ENCODE results near the gene DDX10. TPM values are rescaled to one million over a fixed set of nuclear protein-coding genes. Genes with fewer than 3 reads are reported as not detected.

The DDX10 gene
- total and polyA plus RNA-seq, 8 donors: 16.5 to 32.8 (median 28.9) TPM

- no peaks in the 10 kb centered on the region for H3K27me3 ChIP-seq
- H3K4me1 ChIP-seq: no peaks in the 10 kb centered on the region
- H3K27ac ChIP-seq: no peak overlapping the region
- intact Hi-C loops (cut with DNase I): no loop called here
- H3K36me3 ChIP-seq: no peaks in the 10 kb centered on the region
- no peak for ATAC-seq
- no peak for TF ChIP-seq CTCF (IDR thresholded peaks at IDR 0.05)
- H3K9me3 ChIP-seq: no peaks in the 10 kb centered on the region
- H3K4me3 ChIP-seq: no peak overlapping the region
- DNase-seq: no peak
Measured at GRCh38 chr11:108877178-108877577, 212.3 kb downstream of the DDX10 start.

GRCh38 chr11:108880510-108880909, 215.6 kb downstream of the DDX10 start:
- no peaks in the 10 kb centered on the region for H3K27me3 ChIP-seq
- DNase-seq: no peak
- no peak overlapping the region for H3K4me3 ChIP-seq
- H3K36me3 ChIP-seq: no peaks in the 10 kb centered on the region
- no peak overlapping the region for H3K27ac ChIP-seq
- no peaks in the 10 kb centered on the region for H3K9me3 ChIP-seq
- TF ChIP-seq CTCF (IDR thresholded peaks at IDR 0.05): no peak
- ATAC-seq: no peak
- no peaks in the 10 kb centered on the region for H3K4me1 ChIP-seq
- intact Hi-C loops (cut with DNase I): no loop called here

GRCh38 chr11:108881131-108881530, 216.3 kb downstream of the DDX10 start:
- intact Hi-C loops (cut with DNase I): no loop called here
- no peaks in the 10 kb centered on the region for H3K4me1 ChIP-seq
- no peaks in the 10 kb centered on the region for H3K36me3 ChIP-seq
- no peak for ATAC-seq
- no peak for TF ChIP-seq CTCF (IDR thresholded peaks at IDR 0.05)
- no peak overlapping the region for H3K27ac ChIP-seq
- no peak overlapping the region for H3K4me3 ChIP-seq
- H3K9me3 ChIP-seq: no peaks in the 10 kb centered on the region
- DNase-seq: no peak
- no peaks in the 10 kb centered on the region for H3K27me3 ChIP-seq

GRCh38 chr11:108882211-108882831, 217.5 kb downstream of the DDX10 start:
- no peaks in the 10 kb centered on the region for H3K27me3 ChIP-seq
- no peak overlapping the region for H3K27ac ChIP-seq
- H3K4me3 ChIP-seq: no peak overlapping the region
- no peaks in the 10 kb centered on the region for H3K4me1 ChIP-seq
- no peaks in the 10 kb centered on the region for H3K9me3 ChIP-seq
- DNase-seq (no peak), ATAC-seq (no peak)
- intact Hi-C loops (cut with DNase I): no loop called here
- TF ChIP-seq CTCF (IDR thresholded peaks at IDR 0.05): no peak
- no peaks in the 10 kb centered on the region for H3K36me3 ChIP-seq

GRCh38 chr11:108886005-108886659, 221.3 kb downstream of the DDX10 start:
- Histone ChIP-seq H3K9me3 (no peaks in the 10 kb centered on the region), H3K27ac (no peak overlapping the region), H3K36me3 (no peaks in the 10 kb centered on the region), H3K4me1 (no peaks in the 10 kb centered on the region), H3K27me3 (no peaks in the 10 kb centered on the region), H3K4me3 (no peak overlapping the region)
- no peak for TF ChIP-seq CTCF (IDR thresholded peaks at IDR 0.05)
- DNase-seq: no peak
- ATAC-seq: no peak
- intact Hi-C loops (cut with DNase I): no loop called here

Measured in left lung (tissue), 10 donors.